Brain microvascular endothelial cell (primary cell): ENCODE results near the gene CNTLN.
"Not testable (repeated sequence)": the region's sequence is repeated elsewhere in the genome, so short reads cannot be mapped to it uniquely, and the experiment has no call there.

Source experiments
- DNase-seq: peaks from one replicate; pipeline ENCODE4 v3.0.0-alpha.2; 2020
- H3K27ac ChIP-seq: fragments of 250-450 bp; sonication (Bioruptor Pico); 2 replicates; pipeline ENCODE4 v1.5.1; 2020; ENCODE audit warnings: mild to moderate bottlenecking, moderate library complexity
- H3K27me3 ChIP-seq: fragments of 250-450 bp; sonication (Bioruptor Pico); replicated peaks from 2 replicates; pipeline ENCODE4 v1.5.1; 2020; ENCODE audit warnings: mild to moderate bottlenecking
- H3K36me3 ChIP-seq: fragments of 250-450 bp; sonication (Bioruptor Pico); replicated peaks from 2 replicates; pipeline ENCODE4 v1.5.1; 2020; ENCODE audit warnings: mild to moderate bottlenecking
- H3K4me3 ChIP-seq: 2 replicates; pipeline ENCODE4 v1.5.1; 2011; ENCODE audit warnings: low read depth, mild to moderate bottlenecking, control low read depth, low read length, moderate library complexity
- in situ Hi-C: cut with HindIII; loops from 2 replicates; pipeline ENCODE4 v1.10.0; 2017; ENCODE audit warnings: low sequenced_read_pairs, low pct_ligation_motif_present
- TF ChIP-seq, protein P1 (sequence below): IDR thresholded peaks from 2 replicates; pipeline ENCODE4 v1.5.1; 2011; ENCODE audit warnings: low read depth, mild to moderate bottlenecking, moderate library complexity, low read length, control low read depth, inconsistent platforms; ENCODE audit errors: missing control alignments

CNTLN gene

DNA sequence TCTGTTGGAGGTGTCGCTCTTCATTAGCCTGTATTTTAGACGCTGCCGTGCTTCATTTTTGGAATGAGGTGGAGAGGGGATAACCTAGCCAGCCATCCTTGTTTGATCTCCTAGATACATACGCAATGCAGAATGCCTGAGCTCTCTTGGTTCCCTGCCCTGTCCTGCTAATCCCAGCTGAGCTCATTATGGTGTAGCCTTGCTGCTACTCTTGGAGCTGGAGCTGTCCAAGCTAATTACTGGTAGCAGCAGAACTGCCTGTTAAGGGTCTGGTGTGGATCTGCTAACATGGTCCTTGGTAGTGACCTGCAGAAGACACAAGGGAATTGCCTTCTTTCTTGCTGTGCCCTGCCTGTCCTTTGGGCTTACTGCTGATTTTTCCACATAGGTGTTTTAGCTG is 207.9 kb downstream of the CNTLN start:
- H3K4me3 ChIP-seq, result no peak overlapping the region
- H3K27me3 ChIP-seq, result no peaks in the 10 kb centered on the region
- H3K27ac ChIP-seq, result no peak overlapping the region
- in situ Hi-C loops, result no loop called here
- TF ChIP-seq, protein P1, sequence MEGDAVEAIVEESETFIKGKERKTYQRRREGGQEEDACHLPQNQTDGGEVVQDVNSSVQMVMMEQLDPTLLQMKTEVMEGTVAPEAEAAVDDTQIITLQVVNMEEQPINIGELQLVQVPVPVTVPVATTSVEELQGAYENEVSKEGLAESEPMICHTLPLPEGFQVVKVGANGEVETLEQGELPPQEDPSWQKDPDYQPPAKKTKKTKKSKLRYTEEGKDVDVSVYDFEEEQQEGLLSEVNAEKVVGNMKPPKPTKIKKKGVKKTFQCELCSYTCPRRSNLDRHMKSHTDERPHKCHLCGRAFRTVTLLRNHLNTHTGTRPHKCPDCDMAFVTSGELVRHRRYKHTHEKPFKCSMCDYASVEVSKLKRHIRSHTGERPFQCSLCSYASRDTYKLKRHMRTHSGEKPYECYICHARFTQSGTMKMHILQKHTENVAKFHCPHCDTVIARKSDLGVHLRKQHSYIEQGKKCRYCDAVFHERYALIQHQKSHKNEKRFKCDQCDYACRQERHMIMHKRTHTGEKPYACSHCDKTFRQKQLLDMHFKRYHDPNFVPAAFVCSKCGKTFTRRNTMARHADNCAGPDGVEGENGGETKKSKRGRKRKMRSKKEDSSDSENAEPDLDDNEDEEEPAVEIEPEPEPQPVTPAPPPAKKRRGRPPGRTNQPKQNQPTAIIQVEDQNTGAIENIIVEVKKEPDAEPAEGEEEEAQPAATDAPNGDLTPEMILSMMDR, result no peak
- H3K36me3 ChIP-seq, result no peaks in the 10 kb centered on the region
- no peak for DNase-seq

GRCh38 chr9:17349831-17350230 is 215.0 kb downstream of the CNTLN start:
- H3K27ac ChIP-seq, result no peak overlapping the region
- in situ Hi-C loops, result no loop called here
- H3K4me3 ChIP-seq, result no peak overlapping the region
- TF ChIP-seq, protein P1, result no peak
- peak; percentile 27 for DNase-seq
- H3K36me3 ChIP-seq, result no peaks in the 10 kb centered on the region
- no peaks in the 10 kb centered on the region for H3K27me3 ChIP-seq

- in situ Hi-C loops, H3K27me3 ChIP-seq, H3K36me3 ChIP-seq, H3K4me3 ChIP-seq, H3K27ac ChIP-seq, DNase-seq: not testable (repeated sequence)
Measured at GRCh38 chr9:17354006-17354405, 219.2 kb downstream of the CNTLN start.

DNA sequence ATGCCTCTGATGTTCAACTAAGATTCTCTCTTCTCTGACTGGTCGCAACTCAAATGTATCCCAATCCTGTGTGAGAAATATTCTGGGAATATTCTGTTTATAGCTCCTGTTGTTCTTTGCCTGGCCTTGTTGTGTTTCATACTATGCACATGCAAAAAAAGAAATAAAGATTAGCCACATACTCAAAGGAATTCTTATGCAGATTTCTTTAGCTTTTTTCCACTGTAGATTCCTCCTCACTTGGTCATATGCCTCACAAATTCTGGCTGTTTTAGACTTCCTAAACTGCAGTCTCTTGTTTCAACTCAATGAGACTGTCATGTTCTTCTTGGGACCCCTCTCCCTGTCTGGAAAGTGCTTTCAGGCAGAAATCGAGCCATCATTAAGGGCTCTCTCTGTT is 226.5 kb downstream of the CNTLN start:
- in situ Hi-C loops, result no loop called here
- TF ChIP-seq, protein P1, result no peak

GRCh38 chr9:17367035-17367434 is 232.2 kb downstream of the CNTLN start:
- DNase-seq, result no peak
- in situ Hi-C loops, result no loop called here
- Histone ChIP-seq H3K27ac (no peak overlapping the region), H3K4me3 (no peak overlapping the region), H3K27me3 (no peaks in the 10 kb centered on the region), H3K36me3 (no peaks in the 10 kb centered on the region)
- TF ChIP-seq, protein P1, result no peak

More for the DNA sequence above, 226.5 kb downstream of the CNTLN start:
- Histone ChIP-seq H3K27me3 (no peaks in the 10 kb centered on the region), H3K36me3 (no peaks in the 10 kb centered on the region), H3K4me3 (no peak overlapping the region), H3K27ac (no peak overlapping the region)
- DNase-seq, result no peak

GRCh38 chr9:17380126-17380861 is 245.5 kb downstream of the CNTLN start:
- in situ Hi-C loops, result no loop called here
- no peak overlapping the region for H3K27ac ChIP-seq
- H3K4me3 ChIP-seq, result no peak overlapping the region
- no peaks in the 10 kb centered on the region for H3K36me3 ChIP-seq
- DNase-seq, result no peak
- TF ChIP-seq, protein P1, result no peak
- H3K27me3 ChIP-seq, result no peaks in the 10 kb centered on the region
